ENCODE results near the gene SP5. TPM values are rescaled to one million over a fixed set of nuclear protein-coding genes. Genes with fewer than 3 reads are reported as not detected.

SP5 gene
- total RNA-seq, 2 experiments from 2014 or later = not detected

DNA sequence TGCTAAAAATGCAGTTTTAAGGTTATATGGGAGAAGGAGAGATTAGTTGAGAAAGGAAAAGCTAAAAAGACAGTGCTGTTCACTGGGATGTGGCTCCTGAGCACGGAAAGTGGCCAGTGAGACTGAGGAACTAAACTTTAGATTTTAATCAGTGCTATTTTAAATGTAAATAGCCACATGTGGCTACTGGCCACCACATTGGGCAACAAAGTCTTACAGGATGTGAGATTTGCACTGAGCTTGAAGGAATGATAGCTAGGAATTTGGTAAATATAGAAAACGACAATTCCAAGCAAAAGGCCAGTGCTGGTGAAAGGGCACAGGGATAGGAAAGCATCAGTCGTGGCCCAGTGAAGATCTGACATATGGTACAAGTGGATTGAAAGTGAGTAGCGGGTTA is 14.1 kb upstream of the SP5 start:
- Histone ChIP-seq H3K27ac (ENCODE audit: low read depth in 1 of 2, low read length in 2 of 2) (no peak overlapping the region), H3K9me3 (ENCODE audit: control insufficient read depth in 1 of 2, insufficient read depth in 1 of 2, low read length in 2 of 2) (peaks cover 0 to 4% of the 10 kb centered on the region in 2 experiments), H3K36me3 (ENCODE audit: insufficient read depth, low read length) (no peaks in the 10 kb centered on the region), H3K4me1 (ENCODE audit: insufficient read depth, low read length) (no peaks in the 10 kb centered on the region), H3K27me3 (ENCODE audit: control insufficient read depth in 1 of 2, insufficient read depth in 2 of 2, low read length in 2 of 2) (peaks cover 0 to 3% of the 10 kb centered on the region in 2 experiments), H3K4me3 (ENCODE audit: low read length) (no peak overlapping the region)
- ATAC-seq (ENCODE audit: poor library complexity) (no peak), DNase-seq (no peak)
- no peak overlapping the region for H3K27ac Mint-ChIP-seq
- CTCF ChIA-PET = no interaction called here
- H3K4me1 Mint-ChIP-seq (ENCODE audit: low read depth) = no peaks in the 10 kb centered on the region
- intact Hi-C loops (cut with DNase I, micrococcal nuclease) = no loop called here
- peaks cover 3% of the 10 kb centered on the region for H3K9me3 Mint-ChIP-seq
- H3K4me3 Mint-ChIP-seq = no peak overlapping the region
- POLR2A ChIA-PET = no interaction called here
- TF ChIP-seq, protein P1, sequence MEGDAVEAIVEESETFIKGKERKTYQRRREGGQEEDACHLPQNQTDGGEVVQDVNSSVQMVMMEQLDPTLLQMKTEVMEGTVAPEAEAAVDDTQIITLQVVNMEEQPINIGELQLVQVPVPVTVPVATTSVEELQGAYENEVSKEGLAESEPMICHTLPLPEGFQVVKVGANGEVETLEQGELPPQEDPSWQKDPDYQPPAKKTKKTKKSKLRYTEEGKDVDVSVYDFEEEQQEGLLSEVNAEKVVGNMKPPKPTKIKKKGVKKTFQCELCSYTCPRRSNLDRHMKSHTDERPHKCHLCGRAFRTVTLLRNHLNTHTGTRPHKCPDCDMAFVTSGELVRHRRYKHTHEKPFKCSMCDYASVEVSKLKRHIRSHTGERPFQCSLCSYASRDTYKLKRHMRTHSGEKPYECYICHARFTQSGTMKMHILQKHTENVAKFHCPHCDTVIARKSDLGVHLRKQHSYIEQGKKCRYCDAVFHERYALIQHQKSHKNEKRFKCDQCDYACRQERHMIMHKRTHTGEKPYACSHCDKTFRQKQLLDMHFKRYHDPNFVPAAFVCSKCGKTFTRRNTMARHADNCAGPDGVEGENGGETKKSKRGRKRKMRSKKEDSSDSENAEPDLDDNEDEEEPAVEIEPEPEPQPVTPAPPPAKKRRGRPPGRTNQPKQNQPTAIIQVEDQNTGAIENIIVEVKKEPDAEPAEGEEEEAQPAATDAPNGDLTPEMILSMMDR (IDR thresholded peaks at IDR 0.05) = no peak
- H3K27me3 Mint-ChIP-seq = peaks cover 30% of the 10 kb centered on the region
- no peaks in the 10 kb centered on the region for H3K36me3 Mint-ChIP-seq (ENCODE audit: low read depth)

DNA sequence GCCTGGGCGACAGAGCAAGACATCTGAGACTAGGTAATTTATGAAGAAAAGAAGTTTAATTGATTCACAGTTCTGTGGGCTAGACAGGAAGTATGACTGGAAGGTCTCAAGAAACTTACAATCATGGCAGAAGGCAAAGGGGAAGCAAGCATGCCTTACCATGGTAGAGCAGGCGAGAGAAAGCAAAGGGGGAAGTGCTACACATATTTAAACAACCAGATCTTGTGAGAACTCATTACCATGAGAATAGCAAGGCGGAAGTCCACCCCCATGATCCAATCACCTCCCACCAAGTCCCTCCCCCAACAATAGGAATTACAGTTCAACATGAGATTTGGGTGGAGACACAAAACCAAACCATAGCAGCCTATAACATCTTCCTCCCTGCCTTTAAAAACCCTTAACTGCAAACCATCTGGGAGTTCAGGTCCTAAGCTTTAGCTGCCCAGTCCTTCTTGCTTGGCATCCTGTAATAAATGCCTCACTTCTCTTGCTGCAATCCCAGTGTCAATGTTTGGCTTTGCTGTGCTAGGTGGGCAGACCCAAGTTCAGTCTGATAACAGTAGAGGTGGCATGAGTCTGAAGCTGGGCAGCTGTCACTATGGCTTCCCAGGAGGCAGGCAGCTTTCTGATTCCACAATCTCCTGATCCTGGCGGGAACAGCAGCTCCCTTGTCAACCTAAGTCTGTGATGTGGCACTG is 11.2 kb upstream of the SP5 start:
- Mint-ChIP-seq H3K4me3 (no peak overlapping the region), H3K27ac (no peak overlapping the region), H3K4me1 (ENCODE audit: low read depth) (no peaks in the 10 kb centered on the region), H3K9me3 (peaks cover 3% of the 10 kb centered on the region), H3K36me3 (ENCODE audit: low read depth) (no peaks in the 10 kb centered on the region), H3K27me3 (peaks cover 38% of the 10 kb centered on the region)
- TF ChIP-seq, protein P1 (IDR thresholded peaks at IDR 0.05) = no peak
- ChIA-PET POLR2A (no interaction called here), CTCF (interaction anchor here (0.7 kb wide), 1 partner anchor 342 kb away, joined by 3 read pairs; no protein-coding TSS in a partner anchor)
- Histone ChIP-seq H3K27me3 (ENCODE audit: control insufficient read depth in 1 of 2, insufficient read depth in 2 of 2, low read length in 2 of 2) (peaks cover 8 to 9% of the 10 kb centered on the region in 2 experiments), H3K4me1 (ENCODE audit: insufficient read depth, low read length) (no peaks in the 10 kb centered on the region), H3K4me3 (ENCODE audit: low read length) (no peak overlapping the region), H3K36me3 (ENCODE audit: insufficient read depth, low read length) (no peaks in the 10 kb centered on the region), H3K9me3 (ENCODE audit: control insufficient read depth in 1 of 2, insufficient read depth in 1 of 2, low read length in 2 of 2) (peaks cover 0 to 4% of the 10 kb centered on the region in 2 experiments), H3K27ac (ENCODE audit: low read depth in 1 of 2, low read length in 2 of 2) (no peak overlapping the region)
- no peak for DNase-seq
- no peak for ATAC-seq (ENCODE audit: poor library complexity)
- intact Hi-C loops (cut with DNase I, micrococcal nuclease) = no loop called here

DNA sequence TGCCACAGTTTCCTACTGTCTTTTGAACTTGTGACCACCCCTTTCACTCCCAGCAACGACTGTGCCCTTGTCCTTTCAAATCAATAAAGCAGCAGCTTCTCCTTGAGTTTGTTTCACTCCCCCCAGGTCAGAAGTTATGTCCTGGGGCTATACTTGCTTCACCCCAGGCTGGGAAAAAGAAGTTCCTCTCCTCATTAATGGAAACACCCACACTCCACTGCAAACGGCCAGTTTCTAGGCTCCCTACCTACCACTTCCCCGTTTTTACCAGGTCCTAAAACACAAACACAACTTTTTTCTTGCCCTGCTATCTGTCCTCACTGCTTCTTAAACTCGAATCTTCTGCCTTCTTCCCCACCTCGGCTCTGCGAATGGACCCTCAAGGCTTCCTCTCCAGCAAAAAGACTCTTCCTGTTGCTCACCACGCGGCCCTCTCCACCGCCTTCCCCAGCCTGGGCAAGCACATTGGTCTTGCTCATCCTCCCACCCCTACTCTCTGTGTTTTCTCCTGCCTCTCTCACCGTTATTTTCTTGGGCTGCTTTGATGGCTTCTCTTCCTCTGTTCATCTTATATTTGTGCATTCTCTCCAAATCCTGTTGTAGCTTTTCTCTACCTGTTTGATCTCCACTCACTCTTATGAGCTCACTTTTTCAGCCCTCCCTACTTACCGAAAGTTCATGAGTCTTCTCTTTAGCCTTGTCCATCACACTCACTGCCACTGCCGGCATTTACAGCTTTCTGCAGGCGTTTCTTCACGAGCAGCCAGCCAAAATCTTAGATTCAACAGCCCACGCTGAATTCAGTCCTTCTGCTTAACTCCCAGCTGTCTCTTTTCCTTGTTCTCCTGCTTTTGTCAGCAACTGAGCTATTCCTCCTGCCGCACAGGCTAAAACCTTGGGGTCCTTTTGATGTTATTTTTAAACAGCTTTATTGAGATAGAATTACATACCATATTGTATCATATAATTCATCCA is 7.0 kb upstream of the SP5 start:
- no peak overlapping the region for H3K4me3 Mint-ChIP-seq
- H3K27ac ChIP-seq (ENCODE audit: low read depth in 1 of 2, low read length in 2 of 2) = no peak overlapping the region
- H3K27me3 ChIP-seq (ENCODE audit: control insufficient read depth in 1 of 2, insufficient read depth in 2 of 2, low read length in 2 of 2) = peaks cover 31 to 46% of the 10 kb centered on the region in 2 experiments
- peaks cover 0 to 11% of the 10 kb centered on the region in 2 experiments for H3K9me3 ChIP-seq (ENCODE audit: control insufficient read depth in 1 of 2, insufficient read depth in 1 of 2, low read length in 2 of 2)
- intact Hi-C loops (cut with DNase I, micrococcal nuclease) = no loop called here
- peaks cover 20% of the 10 kb centered on the region for H3K4me1 Mint-ChIP-seq (ENCODE audit: low read depth)
- POLR2A ChIA-PET = no interaction called here
- TF ChIP-seq, protein P1 (IDR thresholded peaks at IDR 0.05) = no peak
- H3K36me3 ChIP-seq (ENCODE audit: insufficient read depth, low read length) = no peaks in the 10 kb centered on the region
- ATAC-seq (ENCODE audit: poor library complexity) = no peak
- no peak overlapping the region for H3K4me3 ChIP-seq (ENCODE audit: low read length)
- no peaks in the 10 kb centered on the region for H3K36me3 Mint-ChIP-seq (ENCODE audit: low read depth)
- H3K9me3 Mint-ChIP-seq = no peaks in the 10 kb centered on the region
- H3K4me1 ChIP-seq (ENCODE audit: insufficient read depth, low read length) = peaks cover 18% of the 10 kb centered on the region
- CTCF ChIA-PET = no interaction called here
- peaks cover 65% of the 10 kb centered on the region for H3K27me3 Mint-ChIP-seq
- DNase-seq = no peak
- no peak overlapping the region for H3K27ac Mint-ChIP-seq
